ENCODE measurements around the gene SYNPR.
A peak's percentile ranks its signal among the peaks of the same experiment; 100 is the strongest.

The SYNPR gene

GRCh38 chr3:63331520-63331919, 53.4 kb downstream of the SYNPR start:
- TF ChIP-seq, protein P1, sequence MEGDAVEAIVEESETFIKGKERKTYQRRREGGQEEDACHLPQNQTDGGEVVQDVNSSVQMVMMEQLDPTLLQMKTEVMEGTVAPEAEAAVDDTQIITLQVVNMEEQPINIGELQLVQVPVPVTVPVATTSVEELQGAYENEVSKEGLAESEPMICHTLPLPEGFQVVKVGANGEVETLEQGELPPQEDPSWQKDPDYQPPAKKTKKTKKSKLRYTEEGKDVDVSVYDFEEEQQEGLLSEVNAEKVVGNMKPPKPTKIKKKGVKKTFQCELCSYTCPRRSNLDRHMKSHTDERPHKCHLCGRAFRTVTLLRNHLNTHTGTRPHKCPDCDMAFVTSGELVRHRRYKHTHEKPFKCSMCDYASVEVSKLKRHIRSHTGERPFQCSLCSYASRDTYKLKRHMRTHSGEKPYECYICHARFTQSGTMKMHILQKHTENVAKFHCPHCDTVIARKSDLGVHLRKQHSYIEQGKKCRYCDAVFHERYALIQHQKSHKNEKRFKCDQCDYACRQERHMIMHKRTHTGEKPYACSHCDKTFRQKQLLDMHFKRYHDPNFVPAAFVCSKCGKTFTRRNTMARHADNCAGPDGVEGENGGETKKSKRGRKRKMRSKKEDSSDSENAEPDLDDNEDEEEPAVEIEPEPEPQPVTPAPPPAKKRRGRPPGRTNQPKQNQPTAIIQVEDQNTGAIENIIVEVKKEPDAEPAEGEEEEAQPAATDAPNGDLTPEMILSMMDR (IDR thresholded peaks at IDR 0.05; ENCODE audit: extremely low read depth, missing control alignments), result no peak
- no peak for DNase-seq (ENCODE audit: low spot score)

- TF ChIP-seq, protein P1 (IDR thresholded peaks at IDR 0.05; ENCODE audit: extremely low read depth, missing control alignments), result no peak
- DNase-seq (ENCODE audit: low spot score), result no peak
Observed at GRCh38 chr3:63333815-63334214, 55.7 kb downstream of the SYNPR start.

- no peak for DNase-seq (ENCODE audit: low spot score)
- TF ChIP-seq, protein P1 (IDR thresholded peaks at IDR 0.05; ENCODE audit: extremely low read depth, missing control alignments), result no peak
Observed at GRCh38 chr3:63338351-63338750, 60.2 kb downstream of the SYNPR start.

GRCh38 chr3:63343674-63344073, 65.6 kb downstream of the SYNPR start:
- no peak for DNase-seq (ENCODE audit: low spot score)

GRCh38 chr3:63344661-63345060, 66.6 kb downstream of the SYNPR start:
- no peak for DNase-seq (ENCODE audit: low spot score)
- TF ChIP-seq, protein P1 (IDR thresholded peaks at IDR 0.05; ENCODE audit: extremely low read depth, missing control alignments), result no peak

More at GRCh38 chr3:63343674-63344073, 65.6 kb downstream of the SYNPR start:
- TF ChIP-seq, protein P1 (IDR thresholded peaks at IDR 0.05; ENCODE audit: extremely low read depth, missing control alignments), result no peak

DNA sequence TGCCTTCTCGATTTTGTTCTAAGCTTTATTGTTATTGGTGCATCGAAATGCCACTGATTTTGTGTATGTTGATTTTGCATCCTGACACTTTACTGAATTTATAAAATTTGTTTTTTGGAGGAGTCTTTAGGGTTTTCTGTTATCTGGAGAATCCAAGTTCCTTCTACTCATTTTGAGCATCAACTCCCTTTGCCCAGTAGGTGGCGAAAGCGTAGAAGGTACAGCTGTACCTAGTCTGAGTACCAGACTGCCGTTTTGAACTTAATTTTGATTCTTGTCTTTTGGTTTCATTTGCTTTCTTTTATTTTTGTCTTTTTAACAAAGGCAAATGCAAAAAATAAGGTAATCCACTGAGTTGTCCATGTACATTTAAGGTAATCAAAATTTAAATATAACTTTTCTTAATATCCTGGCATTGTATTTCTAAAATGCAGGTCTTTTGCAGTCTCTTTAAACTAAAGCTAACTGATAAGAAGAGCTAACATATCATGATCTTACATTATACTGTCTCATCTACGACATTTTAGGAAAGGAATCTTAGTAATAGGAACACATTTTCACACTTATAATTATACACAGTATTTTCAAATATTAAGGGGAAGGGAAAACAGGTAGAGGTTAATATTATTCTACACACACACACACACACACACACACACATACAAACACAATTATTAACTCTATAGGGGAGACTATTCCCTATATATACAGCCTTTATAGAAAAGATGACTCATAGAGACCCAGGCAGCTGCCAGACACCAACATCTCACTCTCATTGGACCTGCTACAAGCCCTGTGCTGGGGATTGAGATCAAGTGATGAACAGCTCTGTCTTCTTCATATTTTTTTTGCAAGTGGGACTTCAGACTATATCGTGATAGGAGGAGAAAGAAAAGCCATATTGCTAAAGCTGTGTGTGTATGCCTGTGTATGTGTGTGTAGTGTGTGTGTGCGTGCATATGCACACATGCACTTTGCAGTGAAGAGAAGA, 71.8 kb downstream of the SYNPR start:
- peak; percentile 34 for DNase-seq (ENCODE audit: low spot score)

More for the DNA sequence above, 71.8 kb downstream of the SYNPR start:
- TF ChIP-seq, protein P1 (IDR thresholded peaks at IDR 0.05; ENCODE audit: extremely low read depth, missing control alignments), result peak; percentile 12

Data from GM20000 (cell line).